Measurements from ENCODE around the gene FOXO1. TPM values are rescaled to one million over a fixed set of nuclear protein-coding genes. Genes with fewer than 3 reads are reported as not detected.

The FOXO1 gene
- total and polyA plus RNA-seq, 2 of the 13 experiments (the other 11 are each of a cell fraction or from before 2014, with no cell fraction given): 8.1 to 13.1 TPM

- TF ChIP-seq ZSCAN30 (CRISPR knock-in tag; IDR thresholded peaks at IDR 0.05) (no peak), ARID4A (CRISPR knock-in tag; IDR thresholded peaks at IDR 0.05; ENCODE audit: borderline replicate concordance) (peak; percentile 43; the same call in 1 of the 2 replicates), ZNF775 (CRISPR knock-in tag; IDR thresholded peaks at IDR 0.05; ENCODE audit: borderline replicate concordance) (no peak), TFDP1 (CRISPR knock-in tag; IDR thresholded peaks at IDR 0.05; ENCODE audit: borderline replicate concordance) (0 out of 2 replicates have a peak, but pooled peaks have one; percentile 30), SMARCE1 (IDR thresholded peaks at IDR 0.05; ENCODE audit: borderline replicate concordance) (no peak), ZNF451 (CRISPR knock-in tag; IDR thresholded peaks at IDR 0.05) (no peak), ZNF205 (CRISPR knock-in tag; IDR thresholded peaks at IDR 0.05) (0 out of 2 replicates have a peak, but pooled peaks have one; percentile 30), EEA1 (CRISPR knock-in tag; IDR thresholded peaks at IDR 0.05; ENCODE audit: borderline replicate concordance) (no peak), RELA (CRISPR knock-in tag; IDR thresholded peaks at IDR 0.05) (no peak), CREB1 (IDR thresholded peaks at IDR 0.05) (no peak), CREB1 (CRISPR knock-in tag; IDR thresholded peaks at IDR 0.05) (0 out of 2 replicates have a peak, but pooled peaks have one; percentile 14), KAT2B (IDR thresholded peaks at IDR 0.05; ENCODE audit: borderline replicate concordance, low read depth, low read length) (no peak), SP4 (CRISPR knock-in tag; IDR thresholded peaks at IDR 0.05) (no peak), ZNF619 (CRISPR knock-in tag; IDR thresholded peaks at IDR 0.05) (0 out of 2 replicates have a peak, but pooled peaks have one; percentile 54), CBX5 (CRISPR knock-in tag; IDR thresholded peaks at IDR 0.05; ENCODE audit: borderline replicate concordance) (peak; percentile 42; the same call in 1 of the 2 replicates), JUN (CRISPR knock-in tag; IDR thresholded peaks at IDR 0.05) (no peak), GPBP1L1 (CRISPR knock-in tag; IDR thresholded peaks at IDR 0.05) (no peak), RFXANK (CRISPR knock-in tag; IDR thresholded peaks at IDR 0.05) (no peak), TEAD3 (CRISPR knock-in tag; optimal IDR thresholded peaks at IDR 0.05; ENCODE audit: borderline replicate concordance) (peak; percentile 85), ZNF629 (CRISPR knock-in tag; conservative IDR thresholded peaks at IDR 0.05) (no peak), KMT2A (CRISPR knock-in tag; IDR thresholded peaks at IDR 0.05) (0 out of 2 replicates have a peak, but pooled peaks have one; percentile 21), ZNF530 (CRISPR knock-in tag; IDR thresholded peaks at IDR 0.05; ENCODE audit: low read depth) (no peak), PBX2 (CRISPR knock-in tag; IDR thresholded peaks at IDR 0.05) (peak; percentile 90), HNF4A (CRISPR knock-in tag; IDR thresholded peaks at IDR 0.05) (peak; percentile 81)
These were observed 102.0 kb downstream of the FOXO1 start (continued) for GRCh38 chr13:40564342-40565001.
